Measurements from ENCODE around the gene P4HA2. TPM values are rescaled to one million over a fixed set of nuclear protein-coding genes. Genes with fewer than 3 reads are reported as not detected.

P4HA2 gene
- total RNA-seq, 1 experiment from 2014 or later, result 15.1 TPM

- Mint-ChIP-seq H3K27me3 (ENCODE audit: low read depth) (peaks cover 2% of the 10 kb centered on the region), H3K27ac (no peak overlapping the region), H3K36me3 (no peaks in the 10 kb centered on the region), H3K4me3 (no peak overlapping the region), H3K9me3 (no peaks in the 10 kb centered on the region), H3K4me1 (peaks cover 9% of the 10 kb centered on the region)
- TF ChIP-seq FOXK1 (CRISPR knock-in tag; IDR thresholded peaks at IDR 0.05) (no peak), ATF2 (CRISPR knock-in tag; IDR thresholded peaks at IDR 0.05; ENCODE audit: borderline replicate concordance, low read depth) (no peak), ETV6 (CRISPR knock-in tag; IDR thresholded peaks at IDR 0.05) (no peak), CREB1 (CRISPR knock-in tag; IDR thresholded peaks at IDR 0.05) (no peak), ESRRA (CRISPR knock-in tag; IDR thresholded peaks at IDR 0.05; ENCODE audit: borderline replicate concordance) (no peak), ZNF317 (CRISPR knock-in tag; IDR thresholded peaks at IDR 0.05; ENCODE audit: borderline replicate concordance, low read depth) (no peak), EMX1 (CRISPR knock-in tag; IDR thresholded peaks at IDR 0.05) (no peak)
- no peak for ATAC-seq
- POLR2A ChIA-PET, result no interaction called here
- CTCF ChIA-PET, result no interaction called here
- no peak for DNase-seq (ENCODE audit: low spot score)
Measured at GRCh38 chr5:132220491-132220890, 7.2 kb downstream of the P4HA2 start.

- H3K4me3 Mint-ChIP-seq, result no peak overlapping the region
Measured at GRCh38 chr5:132219981-132220380, 7.7 kb downstream of the P4HA2 start.

GRCh38 chr5:132219289-132219970 is 8.2 kb downstream of the P4HA2 start:
- H3K27ac Mint-ChIP-seq, result no peak overlapping the region
- 0 out of 2 replicates have a peak, but pooled peaks cover 3% of the 10 kb centered on the region for H3K4me1 Mint-ChIP-seq
- no peaks in the 10 kb centered on the region for H3K27me3 Mint-ChIP-seq (ENCODE audit: low read depth)
- DNase-seq (ENCODE audit: low spot score) (no peak), ATAC-seq (no peak)
- POLR2A ChIA-PET, result no interaction called here
- CTCF ChIA-PET, result interaction anchor here (1.3 kb wide), 1 partner anchor 29 kb away, joined by 3 read pairs; no protein-coding TSS in a partner anchor
- no peak overlapping the region for H3K4me3 Mint-ChIP-seq
- no peaks in the 10 kb centered on the region for H3K36me3 Mint-ChIP-seq
- H3K9me3 Mint-ChIP-seq, result no peaks in the 10 kb centered on the region
- TF ChIP-seq ZNF532 (CRISPR knock-in tag; IDR thresholded peaks at IDR 0.05; ENCODE audit: borderline replicate concordance) (no peak), ELF4 (CRISPR knock-in tag; IDR thresholded peaks at IDR 0.05; ENCODE audit: low read depth) (no peak), ZNF263 (CRISPR knock-in tag; IDR thresholded peaks at IDR 0.05; ENCODE audit: low read depth) (no peak), ERG (CRISPR knock-in tag; IDR thresholded peaks at IDR 0.05) (no peak), NR3C1 (CRISPR knock-in tag; conservative IDR thresholded peaks at IDR 0.05; ENCODE audit: low read depth) (no peak), ZNF423 (CRISPR knock-in tag; IDR thresholded peaks at IDR 0.05) (no peak), MLX (CRISPR knock-in tag; IDR thresholded peaks at IDR 0.05) (no peak), ZNF232 (CRISPR knock-in tag; IDR thresholded peaks at IDR 0.05) (no peak), ZNF416 (CRISPR knock-in tag; IDR thresholded peaks at IDR 0.05) (no peak), FOXP1 (CRISPR knock-in tag; IDR thresholded peaks at IDR 0.05; ENCODE audit: borderline replicate concordance) (no peak)

More at GRCh38 chr5:132219981-132220380, 7.7 kb downstream of the P4HA2 start:
- no peaks in the 10 kb centered on the region; the same call in 1 of the 2 replicates for H3K27me3 Mint-ChIP-seq (ENCODE audit: low read depth)
- H3K36me3 Mint-ChIP-seq, result no peaks in the 10 kb centered on the region
- H3K4me1 Mint-ChIP-seq, result peaks cover 4% of the 10 kb centered on the region
- ChIA-PET CTCF (no interaction called here), POLR2A (no interaction called here)
- no peaks in the 10 kb centered on the region for H3K9me3 Mint-ChIP-seq
- no peak overlapping the region for H3K27ac Mint-ChIP-seq
- TF ChIP-seq SP1 (CRISPR knock-in tag; conservative IDR thresholded peaks at IDR 0.05), result no peak
- TF ChIP-seq ATF2 (CRISPR knock-in tag; IDR thresholded peaks at IDR 0.05; ENCODE audit: borderline replicate concordance, low read depth), result no peak
- TF ChIP-seq NR3C1 (CRISPR knock-in tag; conservative IDR thresholded peaks at IDR 0.05; ENCODE audit: low read depth), result no peak
- no peak for TF ChIP-seq JUN (CRISPR knock-in tag; IDR thresholded peaks at IDR 0.05)
- no peak for TF ChIP-seq MXD4 (CRISPR knock-in tag; IDR thresholded peaks at IDR 0.05; ENCODE audit: borderline replicate concordance)
- no peak for TF ChIP-seq JAZF1 (CRISPR knock-in tag; IDR thresholded peaks at IDR 0.05)
- DNase-seq (ENCODE audit: low spot score) (no peak), ATAC-seq (no peak)

All from WTC11 (cell line).